OCI-LY3 (cell line): Measurements from ENCODE around the gene KRTAP10-4.

Source experiments
- H2AFZ ChIP-seq: fragments of 200-600, 300-600 bp; shearing (Covaris generic); 2 replicates; pipeline ENCODE4 v1.6.0; 2014; ENCODE audit warnings: antibody characterized with exemption, low read depth, low read length
- H3K27ac ChIP-seq: fragments of 200-600, 300-600 bp; sonication (generic); 2 replicates; pipeline ENCODE4 v1.5.1; 2014; ENCODE audit warnings: mild to moderate bottlenecking, low read length, moderate library complexity, mixed read lengths
- H3K27me3 ChIP-seq: fragments of 200-600, 300-600 bp; sonication (generic); 2 replicates; pipeline ENCODE4 v1.6.1; 2014; ENCODE audit warnings: low read depth, low read length, mixed read lengths
- H3K36me3 ChIP-seq: fragments of 200-600, 300-600 bp; sonication (generic); replicated peaks from 2 replicates; pipeline ENCODE3; 2014; ENCODE audit warnings: low read depth, low read length, mixed read lengths
- H3K4me1 ChIP-seq: fragments of 300-600, 200-600 bp; sonication (generic); 2 replicates; pipeline ENCODE4 v1.6.1; 2014; ENCODE audit warnings: low read length, mixed read lengths
- H3K4me2 ChIP-seq: fragments of 200-600, 300-600 bp; sonication (generic); 2 replicates; pipeline ENCODE4 v1.6.1; 2014; ENCODE audit warnings: low read length, mixed read lengths
- H3K4me3 ChIP-seq: fragments of 300-600, 200-600 bp; sonication (generic); 2 replicates; pipeline ENCODE4 v1.5.1; 2014; ENCODE audit warnings: antibody characterized with exemption, mild to moderate bottlenecking, low read length, moderate library complexity
- H3K79me2 ChIP-seq: fragments of 300-600, 200-600 bp; shearing (Covaris generic); 2 replicates; pipeline ENCODE4 v1.6.1; 2014; ENCODE audit warnings: mild to moderate bottlenecking, low read length, mixed read lengths
- H3K9ac ChIP-seq: fragments of 300-600, 200-600 bp; shearing (Covaris generic); 2 replicates; pipeline ENCODE4 v1.6.0; 2014; ENCODE audit warnings: mild to moderate bottlenecking, low read length, moderate library complexity
- H3K9me3 ChIP-seq: fragments of 200-600, 300-600 bp; shearing (Covaris generic); 2 replicates; pipeline ENCODE4 v1.6.1; 2014; ENCODE audit warnings: low read length, mixed read lengths; ENCODE audit not compliant: insufficient read depth
- H4K20me1 ChIP-seq: fragments of 200-600, 300-600 bp; sonication (generic); 2 replicates; pipeline ENCODE4 v1.6.1; 2016; ENCODE audit warnings: low read length, mixed read lengths; ENCODE audit not compliant: insufficient read depth
- CTCF ChIP-seq: fragments of 200-600, 300-600 bp; sonication (generic); IDR thresholded peaks from 2 replicates; pipeline ENCODE4 v1.5.1; 2014; ENCODE audit warnings: antibody characterized with exemption, low read length, low read depth
- EZH2phosphoT487 ChIP-seq: fragments of 200-600 bp; shearing (Covaris generic); IDR thresholded peaks from 2 replicates; pipeline ENCODE4 v1.6.1; 2018; ENCODE audit warnings: antibody characterized with exemption, mixed run types, low read depth

KRTAP10-4 gene

DNA sequence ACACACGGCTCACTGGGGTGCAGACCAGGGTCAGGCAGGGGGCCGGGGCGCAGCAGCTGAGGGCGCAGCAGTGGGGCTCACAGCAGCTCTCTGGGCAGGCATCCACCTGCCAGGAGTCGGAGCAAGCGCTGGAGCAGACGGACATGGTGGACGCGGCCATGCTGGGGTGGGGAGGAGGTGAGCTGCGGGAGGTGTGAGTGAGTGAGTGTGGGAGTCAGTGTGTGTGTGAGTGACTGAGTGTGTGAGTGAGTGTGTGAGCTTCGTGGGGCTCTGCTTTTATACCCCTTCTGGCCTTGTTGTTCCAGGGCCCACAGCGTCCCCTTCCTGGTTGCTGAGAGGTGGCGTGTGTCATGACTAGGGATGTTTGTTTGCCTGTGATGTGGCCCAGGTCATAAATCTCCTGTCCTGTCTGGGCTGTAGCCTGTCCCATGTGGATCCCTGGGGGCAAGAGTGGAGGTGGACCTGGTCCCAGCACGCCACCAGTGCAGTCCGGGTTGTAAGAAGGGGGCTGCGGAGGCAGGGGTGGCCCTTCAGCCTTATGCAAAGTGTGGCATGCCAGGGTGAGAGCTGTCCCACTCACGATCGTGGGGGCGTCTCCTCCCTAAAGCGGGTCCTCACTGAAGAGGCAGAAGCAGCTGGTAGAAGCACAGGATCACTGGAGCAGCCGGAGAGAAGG, 33.4 kb upstream of the KRTAP10-4 start, which contains the start of gene KRTAP10-1:
TSS of gene KRTAP10-1 (minus strand) at position 205 of the 676 bp plus-strand sequence. CDS start at position 160, 45 bp downstream.
- Histone ChIP-seq H3K4me2 (no peak within 1 kb of the TSS), H2AFZ (no peak within 1 kb of the TSS), H3K79me2 (no peaks in the 10 kb centered on the region), H3K4me3 (no peak within 1 kb of the TSS), H3K36me3 (no peaks in the 10 kb centered on the region), H3K27ac (no peak within 1 kb of the TSS), H3K27me3 (no peaks in the 10 kb centered on the region), H3K9me3 (no peaks in the 10 kb centered on the region), H4K20me1 (no peaks in the 10 kb centered on the region), H3K9ac (no peak within 1 kb of the TSS), H3K4me1 (no peaks in the 10 kb centered on the region)
- TF ChIP-seq EZH2phosphoT487 (no peak), CTCF (no peak)

DNA sequence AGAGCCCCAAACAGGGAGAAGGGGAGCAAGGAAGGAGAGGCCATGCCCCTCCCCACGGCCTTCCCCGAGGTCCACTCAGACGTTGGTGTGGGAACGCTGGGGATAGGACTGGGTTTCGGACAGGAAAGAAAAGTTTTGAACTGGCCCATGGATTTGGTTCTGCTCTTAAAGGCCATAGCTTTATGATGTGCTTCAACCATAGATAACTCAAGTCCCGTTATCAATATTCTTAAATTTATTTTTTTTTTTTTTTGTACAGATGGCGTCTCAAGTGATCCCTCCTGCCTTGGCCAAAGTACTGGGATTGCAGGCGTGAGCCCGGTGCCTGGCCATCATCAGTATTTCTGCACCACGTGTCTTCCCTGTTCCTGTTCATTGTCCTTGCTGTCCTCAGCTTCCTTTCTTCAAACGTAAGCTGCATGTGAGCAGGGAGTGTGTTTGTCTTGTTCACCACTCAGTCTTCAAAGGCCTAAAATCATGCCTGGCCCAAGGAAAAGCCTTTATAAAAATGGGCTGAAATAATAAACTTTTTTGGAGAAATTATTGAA, 32.7 kb upstream of the KRTAP10-4 start:
- H3K36me3 ChIP-seq = no peaks in the 10 kb centered on the region
- no peak overlapping the region for H3K27ac ChIP-seq
- H3K4me2 ChIP-seq = no peak overlapping the region
- no peaks in the 10 kb centered on the region for H3K4me1 ChIP-seq
- no peaks in the 10 kb centered on the region for H3K9me3 ChIP-seq
- H4K20me1 ChIP-seq = no peaks in the 10 kb centered on the region
- H3K79me2 ChIP-seq = no peaks in the 10 kb centered on the region
- H3K4me3 ChIP-seq = no peak overlapping the region
- no peak overlapping the region for H3K9ac ChIP-seq
- TF ChIP-seq EZH2phosphoT487 (no peak), CTCF (no peak)
- H3K27me3 ChIP-seq = no peaks in the 10 kb centered on the region
- H2AFZ ChIP-seq = no peak overlapping the region

- Histone ChIP-seq H3K4me1 (peaks cover 3% of the 10 kb centered on the region), H3K27ac (no peak overlapping the region), H3K4me2 (no peak overlapping the region), H3K4me3 (no peak overlapping the region), H3K9ac (no peak overlapping the region), H3K79me2 (no peaks in the 10 kb centered on the region), H3K9me3 (0 out of 2 replicates have a peak, but pooled peaks cover 9% of the 10 kb centered on the region), H2AFZ (no peak overlapping the region), H3K36me3 (no peaks in the 10 kb centered on the region), H4K20me1 (no peaks in the 10 kb centered on the region), H3K27me3 (no peaks in the 10 kb centered on the region)
- TF ChIP-seq CTCF (no peak), EZH2phosphoT487 (no peak)
Measured at GRCh38 chr21:44542716-44543115, 30.8 kb upstream of the KRTAP10-4 start.

DNA sequence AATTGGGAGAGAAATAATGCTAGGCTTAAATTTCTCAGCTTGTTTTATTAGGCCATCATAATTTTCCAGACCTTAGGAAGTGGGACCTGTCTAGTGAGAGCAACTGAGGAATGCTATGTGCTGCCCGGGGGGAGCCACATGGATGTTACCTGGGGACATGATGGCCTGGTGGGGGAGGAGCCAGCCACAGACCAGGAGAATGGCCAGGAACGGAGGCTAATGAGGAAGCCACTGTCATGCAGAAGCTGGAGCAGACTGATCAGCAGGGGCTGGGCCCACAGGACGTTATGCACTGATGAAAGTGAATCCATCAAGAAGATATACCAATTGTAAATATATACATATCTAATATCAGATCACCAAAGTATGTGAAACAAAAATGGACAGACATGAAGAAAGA, 29.0 kb upstream of the KRTAP10-4 start:
- H3K9me3 ChIP-seq = 0 out of 2 replicates have a peak, but pooled peaks cover 9% of the 10 kb centered on the region
- no peak overlapping the region for H2AFZ ChIP-seq
- H3K79me2 ChIP-seq = no peaks in the 10 kb centered on the region
- peaks cover 3% of the 10 kb centered on the region for H3K4me1 ChIP-seq
- no peak overlapping the region for H3K27ac ChIP-seq
- H3K4me3 ChIP-seq = no peak overlapping the region
- no peak for TF ChIP-seq EZH2phosphoT487
- no peak for TF ChIP-seq CTCF
- H4K20me1 ChIP-seq = no peaks in the 10 kb centered on the region
- H3K36me3 ChIP-seq = no peaks in the 10 kb centered on the region
- H3K27me3 ChIP-seq = no peaks in the 10 kb centered on the region
- H3K4me2 ChIP-seq = no peak overlapping the region
- H3K9ac ChIP-seq = no peak overlapping the region
